BE2C (cell line): ENCODE measurements around the gene HS2ST1.

Experiments used
- DNase-seq: peaks from one replicate; pipeline ENCODE4 v3.0.0-alpha.2; 2020
- H3K27me3 ChIP-seq: fragments of 250-450 bp; sonication (Bioruptor Pico); 2 replicates; pipeline ENCODE4 v1.5.1; 2020; ENCODE audit warnings: mild to moderate bottlenecking
- H3K36me3 ChIP-seq: fragments of 250-450 bp; sonication (Bioruptor Pico); 2 replicates; pipeline ENCODE4 v1.5.1; 2020; ENCODE audit warnings: mild to moderate bottlenecking
- H3K4me1 ChIP-seq: fragments of 250-450 bp; sonication (Bioruptor Pico); 2 replicates; pipeline ENCODE4 v1.5.1; 2020
- H3K4me3 ChIP-seq: 2 replicates; pipeline ENCODE4 v1.5.1; 2011; ENCODE audit warnings: low read depth, low read length
- H3K9me3 ChIP-seq: fragments of 250-450 bp; sonication (Bioruptor Pico); 2 replicates; pipeline ENCODE4 v1.5.1; 2020
- TF ChIP-seq, protein P1 (sequence below): IDR thresholded peaks from 2 replicates; pipeline ENCODE4 v1.5.1; 2012; ENCODE audit warnings: mild to moderate bottlenecking, low read depth, low read length

HS2ST1 gene

DNA sequence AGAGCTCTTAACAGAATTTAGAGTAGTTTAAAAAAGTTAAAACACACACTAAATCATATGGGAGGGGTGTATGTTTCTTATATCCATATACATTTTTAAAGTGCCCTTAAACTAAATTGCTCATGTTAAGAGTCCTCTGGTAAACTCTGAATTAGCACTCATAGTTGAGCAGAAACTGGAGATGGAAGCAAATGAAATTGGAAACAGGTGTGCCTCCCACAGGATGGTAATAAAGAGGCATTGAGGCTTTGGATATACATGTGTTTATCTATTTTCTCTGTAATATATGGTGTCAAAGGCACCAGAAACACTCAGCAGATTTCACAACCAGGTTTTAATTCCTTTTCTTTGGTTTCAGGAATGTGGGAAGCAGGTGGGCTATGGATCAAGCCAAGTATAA, 188.6 kb downstream of the HS2ST1 start:
- Histone ChIP-seq H3K9me3 (no peaks in the 10 kb centered on the region), H3K4me1 (no peaks in the 10 kb centered on the region), H3K27me3 (no peaks in the 10 kb centered on the region), H3K4me3 (no peak overlapping the region), H3K36me3 (no peaks in the 10 kb centered on the region)
- TF ChIP-seq, protein P1, sequence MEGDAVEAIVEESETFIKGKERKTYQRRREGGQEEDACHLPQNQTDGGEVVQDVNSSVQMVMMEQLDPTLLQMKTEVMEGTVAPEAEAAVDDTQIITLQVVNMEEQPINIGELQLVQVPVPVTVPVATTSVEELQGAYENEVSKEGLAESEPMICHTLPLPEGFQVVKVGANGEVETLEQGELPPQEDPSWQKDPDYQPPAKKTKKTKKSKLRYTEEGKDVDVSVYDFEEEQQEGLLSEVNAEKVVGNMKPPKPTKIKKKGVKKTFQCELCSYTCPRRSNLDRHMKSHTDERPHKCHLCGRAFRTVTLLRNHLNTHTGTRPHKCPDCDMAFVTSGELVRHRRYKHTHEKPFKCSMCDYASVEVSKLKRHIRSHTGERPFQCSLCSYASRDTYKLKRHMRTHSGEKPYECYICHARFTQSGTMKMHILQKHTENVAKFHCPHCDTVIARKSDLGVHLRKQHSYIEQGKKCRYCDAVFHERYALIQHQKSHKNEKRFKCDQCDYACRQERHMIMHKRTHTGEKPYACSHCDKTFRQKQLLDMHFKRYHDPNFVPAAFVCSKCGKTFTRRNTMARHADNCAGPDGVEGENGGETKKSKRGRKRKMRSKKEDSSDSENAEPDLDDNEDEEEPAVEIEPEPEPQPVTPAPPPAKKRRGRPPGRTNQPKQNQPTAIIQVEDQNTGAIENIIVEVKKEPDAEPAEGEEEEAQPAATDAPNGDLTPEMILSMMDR: no peak
- no peak for DNase-seq

DNA sequence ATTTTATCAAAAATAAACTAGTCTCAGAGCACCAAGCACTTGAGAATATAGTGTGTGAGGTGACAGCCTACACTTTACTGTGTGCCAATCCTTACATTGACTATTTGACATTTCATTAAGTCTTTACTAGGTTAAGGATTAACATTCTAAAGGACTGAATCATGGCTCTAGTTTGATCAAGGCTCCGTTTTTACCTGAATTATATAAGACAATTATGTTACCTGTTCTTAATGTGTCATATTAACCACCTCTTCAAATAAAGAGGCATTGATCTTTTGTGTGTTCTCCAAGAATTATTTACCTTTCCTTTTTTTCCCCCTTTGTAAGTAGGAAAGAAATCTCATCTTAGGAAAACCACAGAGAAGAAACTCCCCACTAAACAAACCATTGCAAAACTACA, 189.7 kb downstream of the HS2ST1 start:
- Histone ChIP-seq H3K27me3 (no peaks in the 10 kb centered on the region), H3K4me1 (no peaks in the 10 kb centered on the region), H3K4me3 (no peak overlapping the region), H3K9me3 (no peaks in the 10 kb centered on the region), H3K36me3 (no peaks in the 10 kb centered on the region)
- no peak for DNase-seq
- TF ChIP-seq, protein P1: no peak

DNA sequence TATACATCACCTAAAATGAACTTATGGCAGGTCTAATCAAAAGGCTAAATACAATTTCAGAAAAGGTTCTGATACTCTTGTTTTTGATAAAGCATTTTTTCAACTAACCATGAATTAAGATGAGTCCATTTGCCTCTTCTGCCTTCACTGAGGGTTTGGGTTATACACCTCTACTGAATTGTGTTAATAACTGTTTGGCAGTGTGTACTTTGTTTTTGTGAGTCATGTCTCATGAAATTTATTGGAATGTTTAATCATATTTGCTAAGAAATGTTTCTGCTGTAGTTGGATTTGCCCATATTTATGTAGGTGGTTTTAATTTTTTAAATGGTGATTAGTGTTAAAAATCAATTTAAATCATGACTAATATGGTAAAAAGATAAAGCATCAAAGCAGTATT, 190.5 kb downstream of the HS2ST1 start:
- TF ChIP-seq, protein P1: no peak
- H3K36me3 ChIP-seq: no peaks in the 10 kb centered on the region
- no peaks in the 10 kb centered on the region for H3K4me1 ChIP-seq
- no peak for DNase-seq
- H3K27me3 ChIP-seq: no peaks in the 10 kb centered on the region
- no peak overlapping the region for H3K4me3 ChIP-seq
- H3K9me3 ChIP-seq: no peaks in the 10 kb centered on the region

DNA sequence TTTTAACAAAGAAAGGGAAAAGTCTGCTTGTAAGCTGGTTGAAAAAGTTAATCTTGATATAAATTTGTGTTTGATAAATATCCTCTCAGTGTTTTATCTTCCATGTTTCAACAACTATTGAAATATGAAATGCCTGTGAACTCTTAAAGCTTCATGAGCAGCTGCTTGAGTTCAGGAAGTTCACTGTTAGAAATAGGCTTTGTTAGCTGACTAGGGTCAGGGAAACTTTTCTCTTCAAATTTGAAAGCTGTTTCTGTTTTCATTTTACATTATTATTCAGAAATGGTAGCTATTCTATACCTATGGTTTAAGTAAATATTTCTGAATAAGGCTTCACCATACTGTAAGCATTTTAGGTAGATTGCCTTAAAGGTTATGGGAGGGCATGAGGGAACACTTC, 191.7 kb downstream of the HS2ST1 start:
- Histone ChIP-seq H3K36me3 (no peaks in the 10 kb centered on the region), H3K4me3 (no peak overlapping the region), H3K9me3 (no peaks in the 10 kb centered on the region), H3K4me1 (no peaks in the 10 kb centered on the region; the same call in 1 of the 2 replicates), H3K27me3 (no peaks in the 10 kb centered on the region)
- no peak for DNase-seq
- TF ChIP-seq, protein P1: no peak

DNA sequence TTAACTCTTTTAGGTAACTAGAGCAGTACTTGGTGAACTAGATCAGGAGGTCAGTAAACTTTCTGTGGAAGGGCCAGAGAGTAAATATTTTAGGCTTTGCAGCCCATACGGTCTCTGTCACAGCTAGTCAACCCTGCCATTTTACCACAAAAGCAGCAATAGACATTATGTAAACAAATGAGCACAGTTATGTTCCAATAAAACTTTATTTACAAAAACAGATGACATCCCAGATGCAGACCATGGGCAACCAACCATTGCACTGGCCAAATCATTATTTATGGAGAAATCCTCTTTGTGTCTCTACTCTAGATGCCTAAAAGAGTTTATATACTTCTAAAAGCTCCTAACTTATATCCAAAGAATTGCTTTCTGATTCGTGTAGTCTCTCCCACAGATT, 192.4 kb downstream of the HS2ST1 start:
- no peaks in the 10 kb centered on the region; the same call in 1 of the 2 replicates for H3K4me1 ChIP-seq
- no peaks in the 10 kb centered on the region for H3K9me3 ChIP-seq
- TF ChIP-seq, protein P1: no peak
- no peaks in the 10 kb centered on the region for H3K36me3 ChIP-seq
- no peaks in the 10 kb centered on the region for H3K27me3 ChIP-seq
- no peak overlapping the region for H3K4me3 ChIP-seq
- no peak for DNase-seq

DNA sequence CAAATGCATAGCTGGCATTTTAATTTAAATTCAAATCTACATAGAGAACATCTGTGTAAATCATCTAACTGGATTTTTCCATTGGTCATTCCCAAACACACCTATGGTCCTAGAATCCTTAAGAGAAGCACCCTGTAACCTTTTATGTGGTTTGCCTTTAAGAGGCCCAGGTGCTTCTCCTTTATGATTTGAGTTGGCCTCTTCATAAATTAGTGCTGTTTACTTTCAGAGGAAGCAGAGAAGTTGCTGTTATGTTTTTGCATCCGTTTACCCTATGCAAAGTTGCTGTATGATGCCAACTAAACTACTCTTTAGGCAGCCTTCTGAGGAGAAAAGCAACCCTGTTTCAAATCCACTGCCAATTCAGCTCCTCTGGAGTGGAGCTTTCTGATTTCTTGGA, 193.8 kb downstream of the HS2ST1 start:
- TF ChIP-seq, protein P1: no peak
- H3K27me3 ChIP-seq: no peaks in the 10 kb centered on the region

More for the DNA sequence above, 193.8 kb downstream of the HS2ST1 start:
- no peak for DNase-seq
- H3K4me3 ChIP-seq: no peak overlapping the region
- H3K36me3 ChIP-seq: no peaks in the 10 kb centered on the region
- no peaks in the 10 kb centered on the region for H3K9me3 ChIP-seq
- H3K4me1 ChIP-seq: no peaks in the 10 kb centered on the region; the same call in 1 of the 2 replicates
